ENCODE results near the gene PPP1R15B. TPM values are rescaled to one million over a fixed set of nuclear protein-coding genes. Genes with fewer than 3 reads are reported as not detected.

PPP1R15B gene
- total RNA-seq, 1 donor from 2014 or later, result 47.7 TPM

DNA sequence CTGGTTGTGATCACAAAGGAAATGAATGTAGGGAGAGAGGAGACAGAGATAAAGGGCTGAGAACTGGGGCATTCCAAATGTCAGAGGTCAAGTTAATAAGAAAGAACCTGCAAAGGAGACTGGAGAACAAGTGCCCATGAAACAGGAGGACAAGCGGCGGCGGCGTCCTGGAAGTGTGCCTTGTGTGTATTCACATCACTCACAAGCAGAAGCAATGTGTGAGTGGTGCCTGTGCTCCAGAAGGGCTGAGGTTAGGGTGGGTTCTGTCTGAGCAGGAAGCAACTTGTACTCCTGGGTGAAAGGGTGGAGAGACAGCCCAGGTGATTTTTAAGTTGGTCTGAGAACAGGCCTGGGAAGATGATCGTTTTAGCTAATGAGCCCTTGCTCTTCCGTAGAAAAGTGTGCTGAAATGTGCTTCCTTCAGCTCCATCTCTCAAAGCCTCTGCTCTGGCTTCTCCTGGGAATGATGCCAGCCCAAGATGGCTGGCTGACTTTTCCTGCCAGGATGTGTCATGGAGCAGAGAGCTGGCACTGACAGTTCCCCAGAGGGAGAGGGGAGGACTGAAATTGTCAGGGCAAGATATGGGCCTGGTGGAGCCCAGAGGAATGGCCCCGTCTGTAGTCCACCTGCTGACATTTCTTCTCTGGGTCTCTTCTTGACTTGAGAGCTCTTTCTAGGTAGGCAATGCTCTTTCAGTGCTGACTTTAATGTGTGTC lies 26.8 kb downstream of the PPP1R15B start:
- H3K4me3 ChIP-seq, result no peak overlapping the region
- no peak overlapping the region for H3K27ac ChIP-seq
- no peak for DNase-seq
- H3K4me1 ChIP-seq, result no peaks in the 10 kb centered on the region
- H3K36me3 ChIP-seq, result no peaks in the 10 kb centered on the region
- no peaks in the 10 kb centered on the region for H3K27me3 ChIP-seq
- intact Hi-C loops (cut with DNase I), result no loop called here
- TF ChIP-seq, protein P1, sequence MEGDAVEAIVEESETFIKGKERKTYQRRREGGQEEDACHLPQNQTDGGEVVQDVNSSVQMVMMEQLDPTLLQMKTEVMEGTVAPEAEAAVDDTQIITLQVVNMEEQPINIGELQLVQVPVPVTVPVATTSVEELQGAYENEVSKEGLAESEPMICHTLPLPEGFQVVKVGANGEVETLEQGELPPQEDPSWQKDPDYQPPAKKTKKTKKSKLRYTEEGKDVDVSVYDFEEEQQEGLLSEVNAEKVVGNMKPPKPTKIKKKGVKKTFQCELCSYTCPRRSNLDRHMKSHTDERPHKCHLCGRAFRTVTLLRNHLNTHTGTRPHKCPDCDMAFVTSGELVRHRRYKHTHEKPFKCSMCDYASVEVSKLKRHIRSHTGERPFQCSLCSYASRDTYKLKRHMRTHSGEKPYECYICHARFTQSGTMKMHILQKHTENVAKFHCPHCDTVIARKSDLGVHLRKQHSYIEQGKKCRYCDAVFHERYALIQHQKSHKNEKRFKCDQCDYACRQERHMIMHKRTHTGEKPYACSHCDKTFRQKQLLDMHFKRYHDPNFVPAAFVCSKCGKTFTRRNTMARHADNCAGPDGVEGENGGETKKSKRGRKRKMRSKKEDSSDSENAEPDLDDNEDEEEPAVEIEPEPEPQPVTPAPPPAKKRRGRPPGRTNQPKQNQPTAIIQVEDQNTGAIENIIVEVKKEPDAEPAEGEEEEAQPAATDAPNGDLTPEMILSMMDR (IDR thresholded peaks at IDR 0.05), result no peak
- ATAC-seq, result no peak
- H3K9me3 ChIP-seq, result no peaks in the 10 kb centered on the region

DNA sequence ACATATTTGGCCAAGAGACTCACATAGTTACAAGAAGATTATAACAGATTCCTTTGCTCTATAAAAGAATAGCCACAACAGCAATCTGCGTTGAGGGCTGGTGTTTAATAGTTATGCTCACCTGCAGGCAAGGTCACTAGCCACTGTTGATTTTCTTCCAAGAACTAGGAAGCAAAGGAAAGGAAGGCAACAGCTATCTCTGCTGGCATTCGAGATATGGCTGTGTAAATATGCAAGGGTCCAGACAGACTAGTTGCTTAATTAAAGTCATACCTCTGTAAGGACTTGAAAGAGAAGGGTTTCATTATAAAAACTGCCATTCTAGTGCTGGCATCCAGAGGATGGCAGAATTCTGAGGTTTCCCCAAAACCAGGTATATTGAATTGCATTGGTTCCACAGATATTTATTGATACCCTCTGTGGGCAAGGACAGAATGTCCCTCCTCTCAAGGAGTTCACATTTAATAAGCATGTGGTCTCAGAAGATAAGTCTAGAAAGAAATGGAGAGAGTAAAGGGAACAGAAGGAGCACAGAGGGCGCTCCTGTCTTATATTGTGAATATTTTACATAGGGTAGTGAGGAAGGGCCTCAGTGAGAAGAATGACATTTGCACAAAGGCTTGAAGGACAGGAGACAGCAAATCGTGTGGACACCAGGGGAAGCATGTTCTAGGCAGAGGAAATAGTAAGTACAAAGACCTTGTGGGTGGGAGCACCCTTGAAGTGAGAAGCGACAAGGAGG lies 28.3 kb downstream of the PPP1R15B start:
- no peak overlapping the region for H3K4me3 ChIP-seq
- H3K36me3 ChIP-seq, result no peaks in the 10 kb centered on the region
- no peaks in the 10 kb centered on the region for H3K9me3 ChIP-seq
- no peak overlapping the region for H3K27ac ChIP-seq
- peaks cover 6% of the 10 kb centered on the region for H3K27me3 ChIP-seq
- TF ChIP-seq, protein P1 (IDR thresholded peaks at IDR 0.05), result no peak
- no peak for ATAC-seq
- intact Hi-C loops (cut with DNase I), result no loop called here
- H3K4me1 ChIP-seq, result peaks cover 4% of the 10 kb centered on the region
- no peak for DNase-seq

DNA sequence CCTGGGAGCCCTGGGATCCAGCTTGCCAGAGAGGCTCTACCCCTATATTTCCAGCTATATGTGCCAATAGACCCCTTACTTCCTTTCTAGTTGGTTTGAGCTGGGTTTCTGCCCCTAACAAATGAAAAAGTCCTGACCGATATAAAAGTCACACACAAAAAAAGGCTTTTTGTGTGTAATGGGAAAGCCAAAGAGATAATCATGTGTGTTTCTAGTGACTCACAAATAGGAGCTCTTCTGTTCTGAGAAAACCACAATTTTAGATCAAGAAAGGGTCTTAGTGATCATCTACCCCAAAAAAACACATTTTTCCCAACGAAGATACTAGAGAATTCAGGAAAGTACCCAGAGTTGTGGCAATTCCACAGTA lies 28.9 kb downstream of the PPP1R15B start:
- no peak overlapping the region for H3K27ac ChIP-seq
- H3K36me3 ChIP-seq, result no peaks in the 10 kb centered on the region
- ATAC-seq (no peak), DNase-seq (no peak)
- intact Hi-C loops (cut with DNase I), result no loop called here
- TF ChIP-seq, protein P1 (IDR thresholded peaks at IDR 0.05), result no peak
- H3K4me3 ChIP-seq, result peak overlapping the region; percentile 25
- peaks cover 12% of the 10 kb centered on the region for H3K27me3 ChIP-seq
- peaks cover 9% of the 10 kb centered on the region for H3K4me1 ChIP-seq
- H3K9me3 ChIP-seq, result no peaks in the 10 kb centered on the region

DNA sequence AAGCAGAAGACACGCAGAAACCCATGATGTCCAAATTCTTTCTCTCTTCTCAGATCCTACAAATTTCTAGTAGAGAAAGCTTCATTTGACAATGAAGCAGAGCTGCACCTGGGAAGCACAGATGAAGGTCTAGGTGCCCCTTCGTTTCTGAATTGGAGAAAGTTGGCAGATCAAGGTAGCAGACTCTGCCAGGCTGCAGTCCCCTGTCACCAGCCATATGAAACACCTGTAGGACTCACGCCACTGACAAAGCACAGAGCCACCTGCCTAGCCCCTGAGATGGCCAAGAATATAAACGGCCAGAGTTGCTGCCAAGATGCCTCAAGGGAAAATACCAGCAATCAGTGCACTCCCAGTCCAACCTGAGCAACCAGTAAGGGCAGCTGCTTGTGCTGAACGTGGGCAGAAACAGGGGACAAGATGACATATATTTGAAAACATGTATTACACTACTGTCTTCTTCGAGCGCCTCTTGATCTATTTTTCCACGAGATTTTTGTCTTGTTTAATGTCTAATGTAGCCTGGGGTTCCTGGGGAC lies 31.3 kb downstream of the PPP1R15B start:
- Histone ChIP-seq H3K4me3 (no peak overlapping the region), H3K27ac (no peak overlapping the region), H3K36me3 (no peaks in the 10 kb centered on the region), H3K9me3 (no peaks in the 10 kb centered on the region), H3K4me1 (peaks cover 12% of the 10 kb centered on the region), H3K27me3 (peaks cover 20% of the 10 kb centered on the region)
- no peak for DNase-seq
- intact Hi-C loops (cut with DNase I), result no loop called here
- TF ChIP-seq, protein P1 (IDR thresholded peaks at IDR 0.05), result no peak
- no peak for ATAC-seq

DNA sequence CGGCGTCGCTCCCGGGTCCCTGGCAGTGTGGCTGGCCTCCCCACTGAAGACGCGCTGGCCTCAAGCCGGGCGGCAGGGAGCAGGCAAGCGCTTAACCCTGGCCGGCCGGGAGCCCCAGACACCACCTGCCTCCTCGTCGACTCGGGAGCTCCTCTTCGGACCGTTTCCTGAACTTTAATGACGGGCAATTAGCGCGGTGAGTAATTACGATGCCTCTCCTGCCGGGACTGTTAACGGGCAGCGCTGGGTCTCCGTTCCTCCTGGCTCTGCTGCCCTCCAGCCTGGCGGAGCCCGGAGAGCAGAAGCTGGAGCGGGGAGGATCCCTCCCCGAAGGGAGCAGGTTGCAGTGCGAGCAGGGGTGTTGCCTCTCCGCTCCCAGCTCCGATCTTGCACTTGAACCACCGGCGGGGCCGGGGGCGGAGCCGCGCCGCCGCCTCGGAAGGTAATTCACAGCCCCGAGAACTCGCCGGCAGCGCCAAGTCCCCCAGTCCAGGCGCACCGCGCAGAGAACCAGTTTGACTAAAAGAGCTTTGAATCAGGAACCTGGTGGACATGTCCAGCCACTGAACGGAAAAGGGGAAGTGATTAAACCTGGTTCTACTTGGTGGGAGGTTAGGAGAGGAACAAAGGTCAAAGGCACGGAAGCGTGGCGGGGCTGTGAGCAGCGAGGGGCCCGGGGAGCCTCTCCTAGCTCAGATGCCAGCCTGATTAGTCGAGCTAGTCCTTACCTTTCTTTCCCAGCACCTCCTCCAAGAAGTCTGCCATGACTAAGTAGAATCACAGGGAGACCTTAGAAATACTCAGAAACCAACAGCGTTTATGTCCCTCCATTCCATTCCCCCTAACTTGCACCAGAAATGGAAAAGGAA lies 33.6 kb downstream of the PPP1R15B start:
- H3K4me1 ChIP-seq, result peaks cover 12% of the 10 kb centered on the region
- TF ChIP-seq, protein P1 (IDR thresholded peaks at IDR 0.05), result no peak
- intact Hi-C loops (cut with DNase I), result loop anchor here (10.0 kb wide), 1 partner anchor 523 kb away; no protein-coding TSS in a partner anchor
- ATAC-seq (peak; percentile 87), DNase-seq (peak; percentile 81)
- peak overlapping the region; percentile 27 for H3K27ac ChIP-seq
- H3K36me3 ChIP-seq, result no peaks in the 10 kb centered on the region
- peak overlapping the region; percentile 54 for H3K4me3 ChIP-seq
- H3K9me3 ChIP-seq, result no peaks in the 10 kb centered on the region
- peaks cover 20% of the 10 kb centered on the region for H3K27me3 ChIP-seq

All from upper lobe of right lung (tissue), 1 donor.